ENCODE data around the gene FBXO15. TPM values are rescaled to one million over a fixed set of nuclear protein-coding genes. Genes with fewer than 3 reads are reported as not detected.

FBXO15 gene
- total and polyA plus RNA-seq, 9 donors: 0.50 to 1.8 (median 0.89) TPM

- peaks cover 11% of the 10 kb centered on the region for H3K4me1 ChIP-seq (ENCODE audit: control insufficient read depth, insufficient read depth, low read length)
- 100% methylated on average over 1 of the region's 4 CpGs for WGBS (ENCODE audit: insufficient coverage)
These were observed 7.1 kb upstream of the FBXO15 start for GRCh38 chr18:74154716-74155115.

GRCh38 chr18:74153793-74154192, 6.2 kb upstream of the FBXO15 start:
- DNase-seq: no peak
- no CpG with 5 or more reads among the region's 4 CpGs for WGBS (ENCODE audit: insufficient coverage)
- Histone ChIP-seq H3K27ac (ENCODE audit: low read length) (no peak overlapping the region), H3K36me3 (ENCODE audit: control insufficient read depth, insufficient read depth, low read length) (peaks cover 44% of the 10 kb centered on the region), H3K27me3 (ENCODE audit: control insufficient read depth, insufficient read depth, low read length) (no peaks in the 10 kb centered on the region), H3K4me1 (ENCODE audit: control insufficient read depth, insufficient read depth, low read length) (peaks cover 13% of the 10 kb centered on the region), H3K9me3 (replicated peaks; ENCODE audit: control insufficient read depth, low read depth, low read length) (no peaks in the 10 kb centered on the region), H3K4me3 (ENCODE audit: low read length) (no peak overlapping the region)

More at GRCh38 chr18:74154716-74155115, 7.1 kb upstream of the FBXO15 start:
- Histone ChIP-seq H3K4me3 (ENCODE audit: low read length) (no peak overlapping the region), H3K27me3 (ENCODE audit: control insufficient read depth, insufficient read depth, low read length) (no peaks in the 10 kb centered on the region), H3K9me3 (replicated peaks; ENCODE audit: control insufficient read depth, low read depth, low read length) (no peaks in the 10 kb centered on the region), H3K27ac (ENCODE audit: low read length) (no peak overlapping the region), H3K36me3 (ENCODE audit: control insufficient read depth, insufficient read depth, low read length) (peaks cover 48% of the 10 kb centered on the region)
- no peak for DNase-seq

- WGBS (ENCODE audit: insufficient coverage): 73% methylated on average over 2 of the region's 4 CpGs
These were observed 5.7 kb upstream of the FBXO15 start for GRCh38 chr18:74153377-74153776.

GRCh38 chr18:74152857-74153256, 5.2 kb upstream of the FBXO15 start:
- WGBS (ENCODE audit: insufficient coverage): no CpG with 5 or more reads among the region's 2 CpGs
- Histone ChIP-seq H3K36me3 (ENCODE audit: control insufficient read depth, insufficient read depth, low read length) (peaks cover 36% of the 10 kb centered on the region), H3K27ac (ENCODE audit: low read length) (no peak overlapping the region), H3K27me3 (ENCODE audit: control insufficient read depth, insufficient read depth, low read length) (no peaks in the 10 kb centered on the region), H3K9me3 (replicated peaks; ENCODE audit: control insufficient read depth, low read depth, low read length) (no peaks in the 10 kb centered on the region), H3K4me1 (ENCODE audit: control insufficient read depth, insufficient read depth, low read length) (peaks cover 13% of the 10 kb centered on the region), H3K4me3 (ENCODE audit: low read length) (no peak overlapping the region)
- no peak for DNase-seq

More at GRCh38 chr18:74153377-74153776, 5.7 kb upstream of the FBXO15 start:
- peaks cover 42% of the 10 kb centered on the region for H3K36me3 ChIP-seq (ENCODE audit: control insufficient read depth, insufficient read depth, low read length)
- no peaks in the 10 kb centered on the region for H3K9me3 ChIP-seq (replicated peaks; ENCODE audit: control insufficient read depth, low read depth, low read length)
- no peak for DNase-seq
- H3K4me3 ChIP-seq (ENCODE audit: low read length): no peak overlapping the region
- peaks cover 13% of the 10 kb centered on the region for H3K4me1 ChIP-seq (ENCODE audit: control insufficient read depth, insufficient read depth, low read length)
- no peaks in the 10 kb centered on the region for H3K27me3 ChIP-seq (ENCODE audit: control insufficient read depth, insufficient read depth, low read length)
- no peak overlapping the region for H3K27ac ChIP-seq (ENCODE audit: low read length)

- peaks cover 13% of the 10 kb centered on the region for H3K4me1 ChIP-seq (ENCODE audit: control insufficient read depth, insufficient read depth, low read length)
- H3K27me3 ChIP-seq (ENCODE audit: control insufficient read depth, insufficient read depth, low read length): no peaks in the 10 kb centered on the region
- 84% methylated on average over 4 of the region's 6 CpGs for WGBS (ENCODE audit: insufficient coverage)
- DNase-seq: no peak
- H3K4me3 ChIP-seq (ENCODE audit: low read length): no peak overlapping the region
- H3K27ac ChIP-seq (ENCODE audit: low read length): no peak overlapping the region
- no peaks in the 10 kb centered on the region for H3K9me3 ChIP-seq (replicated peaks; ENCODE audit: control insufficient read depth, low read depth, low read length)
- peaks cover 34% of the 10 kb centered on the region for H3K36me3 ChIP-seq (ENCODE audit: control insufficient read depth, insufficient read depth, low read length)
These were observed 4.6 kb upstream of the FBXO15 start for GRCh38 chr18:74152270-74152669.

GRCh38 chr18:74149878-74150277, 2.2 kb upstream of the FBXO15 start:
- no peak overlapping the region for H3K27ac ChIP-seq (ENCODE audit: low read length)
- H3K36me3 ChIP-seq (ENCODE audit: control insufficient read depth, insufficient read depth, low read length): peaks cover 19% of the 10 kb centered on the region
- DNase-seq: no peak
- WGBS (ENCODE audit: insufficient coverage): no CpG with 5 or more reads among the region's 5 CpGs
- H3K9me3 ChIP-seq (replicated peaks; ENCODE audit: control insufficient read depth, low read depth, low read length): no peaks in the 10 kb centered on the region
- no peak overlapping the region for H3K4me3 ChIP-seq (ENCODE audit: low read length)
- H3K4me1 ChIP-seq (ENCODE audit: control insufficient read depth, insufficient read depth, low read length): peaks cover 17% of the 10 kb centered on the region
- no peaks in the 10 kb centered on the region for H3K27me3 ChIP-seq (ENCODE audit: control insufficient read depth, insufficient read depth, low read length)

GRCh38 chr18:74148543-74149070, 973 bp upstream of the FBXO15 start:
- H3K4me3 ChIP-seq (ENCODE audit: low read length): peak overlapping the region; percentile 53
- H3K27me3 ChIP-seq (ENCODE audit: control insufficient read depth, insufficient read depth, low read length): no peaks in the 10 kb centered on the region
- H3K4me1 ChIP-seq (ENCODE audit: control insufficient read depth, insufficient read depth, low read length): peaks cover 17% of the 10 kb centered on the region
- DNase-seq: no peak
- peaks cover 15% of the 10 kb centered on the region for H3K36me3 ChIP-seq (ENCODE audit: control insufficient read depth, insufficient read depth, low read length)
- WGBS (ENCODE audit: insufficient coverage): 0% methylated on average over 22 of the region's 25 CpGs
- H3K27ac ChIP-seq (ENCODE audit: low read length): peak overlapping the region; percentile 62
- H3K9me3 ChIP-seq (replicated peaks; ENCODE audit: control insufficient read depth, low read depth, low read length): no peaks in the 10 kb centered on the region

- H3K36me3 ChIP-seq (ENCODE audit: control insufficient read depth, insufficient read depth, low read length): peaks cover 15% of the 10 kb centered on the region
- peak overlapping the region; percentile 53 for H3K4me3 ChIP-seq (ENCODE audit: low read length)
- peak overlapping the region; percentile 99 for H3K27ac ChIP-seq (ENCODE audit: low read length)
- H3K4me1 ChIP-seq (ENCODE audit: control insufficient read depth, insufficient read depth, low read length): peaks cover 14% of the 10 kb centered on the region
- H3K27me3 ChIP-seq (ENCODE audit: control insufficient read depth, insufficient read depth, low read length): no peaks in the 10 kb centered on the region
- DNase-seq: no peak
- no peaks in the 10 kb centered on the region for H3K9me3 ChIP-seq (replicated peaks; ENCODE audit: control insufficient read depth, low read depth, low read length)
- 1% methylated on average over 27 of the region's 28 CpGs for WGBS (ENCODE audit: insufficient coverage)
These were observed 199 bp downstream of the FBXO15 start for GRCh38 chr18:74147491-74147778.

GRCh38 chr18:74146756-74147155, 878 bp downstream of the FBXO15 start:
- no peak overlapping the region for H3K4me3 ChIP-seq (ENCODE audit: low read length)
- no peak overlapping the region for H3K27ac ChIP-seq (ENCODE audit: low read length)
- DNase-seq: no peak
- H3K27me3 ChIP-seq (ENCODE audit: control insufficient read depth, insufficient read depth, low read length): no peaks in the 10 kb centered on the region
- no peaks in the 10 kb centered on the region for H3K9me3 ChIP-seq (replicated peaks; ENCODE audit: control insufficient read depth, low read depth, low read length)
- peaks cover 11% of the 10 kb centered on the region for H3K4me1 ChIP-seq (ENCODE audit: control insufficient read depth, insufficient read depth, low read length)
- WGBS (ENCODE audit: insufficient coverage): 65% methylated on average over 2 of the region's 3 CpGs
- H3K36me3 ChIP-seq (ENCODE audit: control insufficient read depth, insufficient read depth, low read length): peaks cover 15% of the 10 kb centered on the region

- Histone ChIP-seq H3K4me1 (ENCODE audit: control insufficient read depth, insufficient read depth, low read length) (peaks cover 3% of the 10 kb centered on the region), H3K9me3 (replicated peaks; ENCODE audit: control insufficient read depth, low read depth, low read length) (no peaks in the 10 kb centered on the region), H3K36me3 (ENCODE audit: control insufficient read depth, insufficient read depth, low read length) (no peaks in the 10 kb centered on the region), H3K4me3 (ENCODE audit: low read length) (no peak overlapping the region), H3K27me3 (ENCODE audit: control insufficient read depth, insufficient read depth, low read length) (peaks cover 3% of the 10 kb centered on the region), H3K27ac (ENCODE audit: low read length) (no peak overlapping the region)
- DNase-seq: no peak
- WGBS (ENCODE audit: insufficient coverage): 64% methylated on average over 2 of the region's 2 CpGs
These were observed 5.4 kb downstream of the FBXO15 start for GRCh38 chr18:74142252-74142651.

GRCh38 chr18:74141667-74142066, 6.0 kb downstream of the FBXO15 start:
- 94% methylated on average over 2 of the region's 2 CpGs for WGBS (ENCODE audit: insufficient coverage)
- H3K27me3 ChIP-seq (ENCODE audit: control insufficient read depth, insufficient read depth, low read length): peaks cover 3% of the 10 kb centered on the region
- H3K27ac ChIP-seq (ENCODE audit: low read length): no peak overlapping the region
- no peak for DNase-seq
- no peaks in the 10 kb centered on the region for H3K36me3 ChIP-seq (ENCODE audit: control insufficient read depth, insufficient read depth, low read length)
- no peaks in the 10 kb centered on the region for H3K4me1 ChIP-seq (ENCODE audit: control insufficient read depth, insufficient read depth, low read length)
- H3K4me3 ChIP-seq (ENCODE audit: low read length): no peak overlapping the region
- no peaks in the 10 kb centered on the region for H3K9me3 ChIP-seq (replicated peaks; ENCODE audit: control insufficient read depth, low read depth, low read length)

Data from muscle of leg (tissue), 11 donors.